BE2C (cell line): ENCODE measurements around the gene MAPRE3.

ENCODE experiments used
- DNase-seq: peaks from one replicate; pipeline ENCODE4 v3.0.0-alpha.2; 2020
- H3K27me3 ChIP-seq: fragments of 250-450 bp; sonication (Bioruptor Pico); 2 replicates; pipeline ENCODE4 v1.5.1; 2020; ENCODE audit warnings: mild to moderate bottlenecking
- H3K36me3 ChIP-seq: fragments of 250-450 bp; sonication (Bioruptor Pico); 2 replicates; pipeline ENCODE4 v1.5.1; 2020; ENCODE audit warnings: mild to moderate bottlenecking
- H3K4me1 ChIP-seq: fragments of 250-450 bp; sonication (Bioruptor Pico); 2 replicates; pipeline ENCODE4 v1.5.1; 2020
- H3K4me3 ChIP-seq: 2 replicates; pipeline ENCODE4 v1.5.1; 2011; ENCODE audit warnings: low read depth, low read length
- H3K9me3 ChIP-seq: fragments of 250-450 bp; sonication (Bioruptor Pico); 2 replicates; pipeline ENCODE4 v1.5.1; 2020
- CTCF ChIP-seq: IDR thresholded peaks from 2 replicates; pipeline ENCODE4 v1.5.1; 2012; ENCODE audit warnings: mild to moderate bottlenecking, low read depth, low read length

The MAPRE3 gene

GRCh38 chr2:27070653-27071276 is 100.3 kb downstream of the MAPRE3 start:
- no peaks in the 10 kb centered on the region for H3K9me3 ChIP-seq
- no peak for DNase-seq
- peaks cover 20% of the 10 kb centered on the region for H3K36me3 ChIP-seq
- TF ChIP-seq CTCF, result no peak
- H3K4me3 ChIP-seq, result peak overlapping the region; percentile 99
- peaks cover 21% of the 10 kb centered on the region for H3K4me1 ChIP-seq
- no peaks in the 10 kb centered on the region for H3K27me3 ChIP-seq

GRCh38 chr2:27071277-27071989 is 101.0 kb downstream of the MAPRE3 start, which contains the start of gene OST4:
Gene OST4, minus strand, starts transcription at chr2:27071654.
- Histone ChIP-seq H3K4me1 (peaks cover 28% of the 10 kb centered on the region), H3K4me3 (peak within 1 kb of the TSS; percentile 99), H3K36me3 (peaks cover 20% of the 10 kb centered on the region), H3K9me3 (no peaks in the 10 kb centered on the region), H3K27me3 (no peaks in the 10 kb centered on the region)
- peak; percentile 96 for DNase-seq
- TF ChIP-seq CTCF, result no peak

GRCh38 chr2:27071990-27072830 is 101.8 kb downstream of the MAPRE3 start:
- no peaks in the 10 kb centered on the region for H3K27me3 ChIP-seq
- peaks cover 29% of the 10 kb centered on the region for H3K4me1 ChIP-seq
- H3K36me3 ChIP-seq, result peaks cover 20% of the 10 kb centered on the region
- DNase-seq, result peak; percentile 71
- no peak for TF ChIP-seq CTCF
- H3K4me3 ChIP-seq, result peak overlapping the region; percentile 73
- no peaks in the 10 kb centered on the region for H3K9me3 ChIP-seq

GRCh38 chr2:27072920-27073319 is 102.5 kb downstream of the MAPRE3 start:
- H3K4me3 ChIP-seq, result peak overlapping the region; percentile 73; the same call in 1 of the 2 replicates
- H3K27me3 ChIP-seq, result no peaks in the 10 kb centered on the region
- peaks cover 32% of the 10 kb centered on the region for H3K4me1 ChIP-seq
- no peaks in the 10 kb centered on the region for H3K9me3 ChIP-seq
- no peak for DNase-seq
- TF ChIP-seq CTCF, result no peak
- peaks cover 20% of the 10 kb centered on the region for H3K36me3 ChIP-seq

- Histone ChIP-seq H3K4me1 (peaks cover 33% of the 10 kb centered on the region), H3K36me3 (peaks cover 13% of the 10 kb centered on the region)
Observed at GRCh38 chr2:27073782-27074181, 103.3 kb downstream of the MAPRE3 start.

More at GRCh38 chr2:27073782-27074181, 103.3 kb downstream of the MAPRE3 start:
- TF ChIP-seq CTCF, result no peak
- H3K9me3 ChIP-seq, result no peaks in the 10 kb centered on the region
- DNase-seq, result no peak
- H3K4me3 ChIP-seq, result no peak overlapping the region
- no peaks in the 10 kb centered on the region for H3K27me3 ChIP-seq
